SK-N-SH (cell line): ENCODE measurements around the gene FRMD3. TPM values are rescaled to one million over a fixed set of nuclear protein-coding genes. Genes with fewer than 3 reads are reported as not detected.
A peak's percentile ranks its signal among the peaks of the same experiment; 100 is the strongest.

ENCODE experiments used
- CTCF ChIA-PET: fragments of 300-600, 350-600 bp; formaldehyde crosslinking; extraction: SDS; loops from one replicate; lab custom pipeline; 2021; lab: Yijun Ruan, JAX
- POLR2A ChIA-PET: fragments of 350-600 bp; sonication (Branson Sonifier 250); formaldehyde crosslinking; extraction: SDS; loops from one replicate; lab custom pipeline; 2020; ENCODE audit warnings: antibody characterized with exemption, inconsistent platforms; lab: Yijun Ruan, JAX
- DNase-seq: peaks from one replicate; pipeline ENCODE4 v3.0.0; 2012
- H2AFZ ChIP-seq: fragments of 200-600 bp; sonication (generic); 2 replicates; pipeline ENCODE4 v1.8.1; 2016; ENCODE audit warnings: antibody characterized with exemption, mild to moderate bottlenecking, low read depth
- H3F3A ChIP-seq: fragments of 200-600 bp; sonication (generic); replicated peaks from 2 replicates; pipeline ENCODE3; 2016; ENCODE audit warnings: antibody characterized with exemption, mild to moderate bottlenecking; ENCODE audit not compliant: insufficient read depth
- H3K27ac ChIP-seq, 2 experiments: fragments of 200-500 bp in 1 of 2; fragments of 200-600 bp in 1 of 2; sonication (Bioruptor generic) in 1 of 2; sonication (generic), shearing (Covaris generic) in 1 of 2; 2 replicates each; pipeline versions ENCODE4 v1.5.1 to v1.6.1; 2014 to 2016; ENCODE audit warnings: low read depth in 2 of 2, inconsistent platforms in 1 of 2, low read length in 1 of 2, mild to moderate bottlenecking in 1 of 2, mixed read lengths in 1 of 2
- H3K27me3 ChIP-seq: fragments of 200-600 bp; sonication (generic), shearing (Covaris generic); 2 replicates; pipeline ENCODE4 v1.6.1; 2016; ENCODE audit warnings: mixed run types; ENCODE audit not compliant: insufficient read depth
- H3K36me3 ChIP-seq, 2 experiments: fragments of 200-500 bp in 1 of 2; fragments of 200-600 bp in 1 of 2; sonication (Bioruptor generic) in 1 of 2; sonication (generic) in 1 of 2; replicated peaks in 1 of 2; 2 replicates each; pipeline versions ENCODE3 to v1.5.1; 2014 to 2016; ENCODE audit warnings: low read length in 1 of 2, mild to moderate bottlenecking in 1 of 2; ENCODE audit not compliant: insufficient read depth in 2 of 2, control insufficient read depth in 1 of 2
- H3K4me1 ChIP-seq, 2 experiments: fragments of 200-500 bp in 1 of 2; fragments of 200-600 bp in 1 of 2; sonication (Bioruptor generic) in 1 of 2; sonication (generic), shearing (Covaris generic) in 1 of 2; 2 replicates each; pipeline versions ENCODE4 v1.5.1 to v1.6.1; 2014 to 2016; ENCODE audit warnings: low read depth in 1 of 2, low read length in 1 of 2, mixed run types in 1 of 2; ENCODE audit not compliant: insufficient read depth in 2 of 2, control insufficient read depth in 1 of 2
- H3K4me2 ChIP-seq: fragments of 200-600 bp; sonication (generic), shearing (Covaris generic); 2 replicates; pipeline ENCODE4 v1.6.1; 2017; ENCODE audit warnings: mixed run types
- H3K4me3 ChIP-seq, 2 experiments: fragments of 200-500 bp in 1 of 2; fragments of 200-600 bp in 1 of 2; sonication (Bioruptor generic) in 1 of 2; sonication (generic), shearing (Covaris generic) in 1 of 2; 2 replicates each; pipeline versions ENCODE4 v1.5.1 to v1.8.1; 2014 to 2016; ENCODE audit warnings: low read depth in 2 of 2, inconsistent platforms in 1 of 2, low read length in 1 of 2, mild to moderate bottlenecking in 1 of 2, mixed read lengths in 1 of 2, moderate library complexity in 1 of 2
- H3K79me2 ChIP-seq: fragments of 200-600 bp; sonication (generic); 2 replicates; pipeline ENCODE4 v1.8.1; 2017; ENCODE audit warnings: mild to moderate bottlenecking; ENCODE audit not compliant: insufficient read depth
- H3K9ac ChIP-seq: fragments of 200-600 bp; sonication (generic); 2 replicates; pipeline ENCODE4 v1.6.1; 2017; ENCODE audit warnings: mixed run types
- H3K9me2 ChIP-seq: fragments of 200-600 bp; sonication (generic); 2 replicates; pipeline ENCODE4 v1.6.1; 2017; ENCODE audit warnings: mixed run types
- H3K9me3 ChIP-seq: fragments of 200-600 bp; sonication (generic); 2 replicates; pipeline ENCODE4 v1.6.1; 2017; ENCODE audit warnings: mixed run types, mild to moderate bottlenecking, moderate library complexity
- H4K20me1 ChIP-seq: fragments of 200-600 bp; sonication (generic); 2 replicates; pipeline ENCODE4 v1.6.1; 2017; ENCODE audit warnings: mild to moderate bottlenecking, mixed run types; ENCODE audit not compliant: insufficient read depth
- EP300 ChIP-seq, 2 experiments: IDR thresholded peaks; 2 replicates each; pipeline versions ENCODE4 v1.4.0 to v1.6.1; 2012; ENCODE audit warnings: borderline replicate concordance in 1 of 2, low read depth in 1 of 2, low read length in 1 of 2
- FOSL2 ChIP-seq: IDR thresholded peaks from 2 replicates; pipeline ENCODE4 v1.4.0; 2012; ENCODE audit warnings: low read depth, mild to moderate bottlenecking, moderate library complexity, borderline replicate concordance
- GABPA ChIP-seq: IDR thresholded peaks from 2 replicates; pipeline ENCODE4 v1.4.0; 2012; ENCODE audit warnings: low read depth, mild to moderate bottlenecking
- GATA2 ChIP-seq: sonication (generic); formaldehyde crosslinking; IDR thresholded peaks from 2 replicates; pipeline ENCODE4 v1.5.0; 2020; ENCODE audit warnings: mild to moderate bottlenecking, missing genetic modification reagents
- IRF3 ChIP-seq: fragments of 150-350 bp; IDR thresholded peaks from 2 replicates; pipeline ENCODE4 v1.6.1; 2016; ENCODE audit warnings: mild to moderate bottlenecking, low read depth, low read length
- MAX ChIP-seq: IDR thresholded peaks from 2 replicates; pipeline ENCODE4 v1.4.0; 2012; ENCODE audit warnings: low read depth
- MEF2A ChIP-seq: IDR thresholded peaks from 2 replicates; pipeline ENCODE4 v1.4.0; 2012; ENCODE audit warnings: low read depth, borderline replicate concordance
- MXI1 ChIP-seq: IDR thresholded peaks from 2 replicates; pipeline ENCODE4 v1.6.1; 2012; ENCODE audit warnings: mild to moderate bottlenecking, low read depth, low read length, improper control_type of control experiment
- NFIC ChIP-seq: IDR thresholded peaks from 2 replicates; pipeline ENCODE4 v1.4.0; 2012; ENCODE audit warnings: borderline replicate concordance
- SMC3 ChIP-seq: IDR thresholded peaks from 2 replicates; pipeline ENCODE4 v1.6.1; 2012; ENCODE audit warnings: low read depth, low read length, improper control_type of control experiment
- ZBTB33 ChIP-seq: IDR thresholded peaks from 2 replicates; pipeline ENCODE4 v1.4.0; 2012; ENCODE audit warnings: low read depth, borderline replicate concordance
- WGBS: methylation state at CpG from one replicate; pipeline ENCODE4 v1.1.6; 2017; ENCODE audit warnings: low lambda C conversion rate; 5-methylcytosine and 5-hydroxymethylcytosine counted together
- polyA plus RNA-seq, 3 experiments: library from polyadenylated mRNA; depleted of rRNA; stranded (reverse); fragments of >200 nt; gene quantifications; 2 replicates each; pipeline ENCODE4 v1.2.3, GENCODE V29; 2012

FRMD3 gene
- polyA plus RNA-seq, 1 of the 3 experiments (the other 2 are of a cell fraction), result 0.89 TPM

- H3F3A ChIP-seq, result no peaks in the 10 kb centered on the region
- POLR2A ChIA-PET, result no interaction called here
- peak; percentile 44 for DNase-seq
- H3K4me3 ChIP-seq, result no peak overlapping the region
- no peaks in the 10 kb centered on the region for H3K27me3 ChIP-seq
- H3K4me1 ChIP-seq, result peaks cover 5 to 32% of the 10 kb centered on the region in 2 experiments; a peak in 3 of 4 replicates
- no peaks in the 10 kb centered on the region for H3K9me3 ChIP-seq
- H2AFZ ChIP-seq, result no peak overlapping the region
- no peaks in the 10 kb centered on the region for H3K9me2 ChIP-seq
- peak overlapping the region; percentile 54; the same call in 1 of the 2 replicates for H3K4me2 ChIP-seq
- H3K27ac ChIP-seq, result peak overlapping the region; percentile 43 to 79
- no peaks in the 10 kb centered on the region for H4K20me1 ChIP-seq
- 65% methylated on average over 4 of the region's 4 CpGs for WGBS
- CTCF ChIA-PET, result interaction anchor here (0.9 to 1.8 kb wide), 2 partner anchors 100 to 110 kb away, joined by 3 to 4 read pairs; no protein-coding TSS in a partner anchor
- no peak overlapping the region for H3K9ac ChIP-seq
- no peaks in the 10 kb centered on the region for H3K36me3 ChIP-seq
- H3K79me2 ChIP-seq, result peaks cover 31% of the 10 kb centered on the region
- TF ChIP-seq MAX, result no peak
- TF ChIP-seq NFIC, result peak; percentile 6; the same call in 1 of the 2 replicates
- TF ChIP-seq, all 33 proteins: peak for 1
Measured at GRCh38 chr9:83444110-83444509, 94.1 kb downstream of the FRMD3 start.

GRCh38 chr9:83441390-83441789, 96.8 kb downstream of the FRMD3 start:
- Histone ChIP-seq H3K4me3 (no peak overlapping the region), H3K9me3 (no peaks in the 10 kb centered on the region), H3K4me2 (no peak overlapping the region), H3K79me2 (peaks cover 36% of the 10 kb centered on the region; the same call in 1 of the 2 replicates), H4K20me1 (no peaks in the 10 kb centered on the region), H2AFZ (no peak overlapping the region), H3K27ac (peak overlapping the region; percentile 33 to 75; a peak in 3 of 4 replicates), H3K36me3 (no peaks in the 10 kb centered on the region), H3K9ac (no peak overlapping the region), H3K4me1 (peaks cover 5 to 26% of the 10 kb centered on the region in 2 experiments; a peak in 3 of 4 replicates), H3K27me3 (no peaks in the 10 kb centered on the region), H3F3A (no peaks in the 10 kb centered on the region), H3K9me2 (no peaks in the 10 kb centered on the region)
- no peak for DNase-seq
- TF ChIP-seq SMC3 (no peak), ZBTB33 (no peak), MXI1 (no peak), MEF2A (no peak), GABPA (no peak), FOSL2 (no peak)
- CTCF ChIA-PET, result interaction anchor here (0.8 to 1.0 kb wide), 3 partner anchors 17 to 107 kb away, joined by 3 to 4 read pairs (median 3); no protein-coding TSS in a partner anchor
- WGBS, result 66% methylated on average over 3 of the region's 3 CpGs
- POLR2A ChIA-PET, result no interaction called here

GRCh38 chr9:83440641-83441040, 97.6 kb downstream of the FRMD3 start:
- Histone ChIP-seq H3K36me3 (no peaks in the 10 kb centered on the region), H3K27ac (peak overlapping the region in 1 of 2 experiments; percentile 75; a peak in 2 of 4 replicates), H3K4me1 (peaks cover 5 to 28% of the 10 kb centered on the region in 2 experiments; a peak in 3 of 4 replicates), H3F3A (no peaks in the 10 kb centered on the region), H3K4me2 (no peak overlapping the region), H4K20me1 (no peaks in the 10 kb centered on the region), H3K9me3 (no peaks in the 10 kb centered on the region), H3K9me2 (no peaks in the 10 kb centered on the region), H3K9ac (no peak overlapping the region), H3K79me2 (peaks cover 40% of the 10 kb centered on the region; the same call in 1 of the 2 replicates), H2AFZ (no peak overlapping the region), H3K4me3 (no peak overlapping the region), H3K27me3 (no peaks in the 10 kb centered on the region)
- CTCF ChIA-PET, result interaction anchor here (0.5 to 1.0 kb wide), 4 partner anchors 16 to 364 kb away, joined by 3 to 4 read pairs (median 3); no protein-coding TSS in a partner anchor
- TF ChIP-seq GATA2 (CRISPR knock-in tag) (peak; percentile 34), EP300 (IDR thresholded peaks at IDR 0.05; ENCODE audit: borderline replicate concordance in 1 of 2, low read depth in 1 of 2, low read length in 1 of 2) (peak in 1 of 2 experiments; percentile 41; a peak in 2 of 4 replicates), IRF3 (no peak)
- POLR2A ChIA-PET, result no interaction called here
- no peak for DNase-seq
- WGBS, result 86% methylated on average over 4 of the region's 5 CpGs
